PC-9 (cell line): ENCODE measurements around the gene ENPP7. TPM values are rescaled to one million over a fixed set of nuclear protein-coding genes. Genes with fewer than 3 reads are reported as not detected.

Experiments used
- Bru-seq: library from RNA; stranded (reverse); fragments of 400-500 nt; gene quantifications from one replicate; lab custom pipeline; 2021; lab: Mats Ljungman, UMichigan
- BruChase-seq, 2 experiments: library from RNA; stranded (reverse); fragments of 400-500 nt; gene quantifications; one replicate each; lab custom pipeline; 2021; lab: Mats Ljungman, UMichigan
- BruUV-seq: library from RNA; stranded (reverse); fragments of 400-500 nt; replicated peaks from 2 replicates; lab custom pipeline; 2021; lab: Mats Ljungman, UMichigan
- CTCF ChIA-PET: fragments of 300-600 bp; sonication (Branson Sonifier 250); formaldehyde crosslinking; loops from one replicate; lab custom pipeline; 2022; ENCODE audit warnings: antibody characterized with exemption; lab: Charles Lee
- POLR2A ChIA-PET: fragments of 300-600 bp; sonication (Branson Sonifier 250); formaldehyde crosslinking; loops from one replicate; lab custom pipeline; 2022; ENCODE audit warnings: antibody characterized with exemption; ENCODE audit not compliant: unreplicated experiment; lab: Charles Lee
- DNase-seq, 2 experiments: peaks; one replicate each; pipeline versions ENCODE4 v3.0.0 to v3.0.0-alpha.2; 2015 to 2022; ENCODE audit warnings: mixed read lengths in 1 of 2
- H2AFZ ChIP-seq: fragments of 200-600 bp; sonication (generic); 2 replicates; pipeline ENCODE4 v1.8.1; 2017; ENCODE audit warnings: antibody characterized with exemption
- H3F3A ChIP-seq: fragments of 200-600 bp; sonication (generic); 2 replicates; pipeline ENCODE4 v1.8.1; 2017; ENCODE audit warnings: antibody characterized with exemption, mild to moderate bottlenecking, low read depth; ENCODE audit not compliant: insufficient read depth
- H3K27ac ChIP-seq: fragments of 200-600 bp; sonication (generic); 2 replicates; pipeline ENCODE4 v1.6.1; 2016; ENCODE audit warnings: mixed run types
- H3K27me3 ChIP-seq: fragments of 200-600 bp; sonication (generic); 2 replicates; pipeline ENCODE4 v1.6.1; 2016; ENCODE audit warnings: low read depth, mixed run types; ENCODE audit not compliant: insufficient read depth
- H3K36me3 ChIP-seq: fragments of 200-600 bp; sonication (generic); 2 replicates; pipeline ENCODE4 v1.6.1; 2016; ENCODE audit warnings: low read depth, mixed run types
- H3K4me1 ChIP-seq: fragments of 200-600 bp; sonication (generic); replicated peaks from 2 replicates; pipeline ENCODE4 v1.6.1; 2016; ENCODE audit warnings: mixed run types; ENCODE audit not compliant: insufficient read depth
- H3K4me2 ChIP-seq: fragments of 200-600 bp; sonication (generic); 2 replicates; pipeline ENCODE4 v1.6.1; 2017; ENCODE audit warnings: mixed run types
- H3K4me3 ChIP-seq: fragments of 200-600 bp; sonication (generic); 2 replicates; pipeline ENCODE4 v1.6.1; 2016; ENCODE audit warnings: mixed run types
- H3K79me2 ChIP-seq: fragments of 200-600 bp; sonication (generic); 2 replicates; pipeline ENCODE4 v1.6.1; 2017; ENCODE audit warnings: low read depth, mixed run types
- H3K9me2 ChIP-seq: fragments of 200-600 bp; sonication (generic); 2 replicates; pipeline ENCODE4 v1.8.1; 2017; ENCODE audit warnings: mild to moderate bottlenecking; ENCODE audit not compliant: insufficient read depth
- H3K9me3 ChIP-seq: fragments of 200-600 bp; sonication (generic); 2 replicates; pipeline ENCODE4 v1.8.1; 2016; ENCODE audit warnings: low read depth; ENCODE audit not compliant: insufficient read depth
- H4K20me1 ChIP-seq: fragments of 200-600 bp; sonication (generic); 2 replicates; pipeline ENCODE4 v1.8.1; 2017; ENCODE audit not compliant: insufficient read depth
- EZH2 ChIP-seq: fragments of 200-600 bp; sonication (generic); IDR thresholded peaks from 2 replicates; pipeline ENCODE4 v1.8.0; 2017; ENCODE audit warnings: antibody characterized with exemption, low read depth
- intact Hi-C: fragments of 100-400 bp; cut with micrococcal nuclease; formaldehyde crosslinking; loops from one replicate; pipeline ENCODE4 v1.10.0; 2022; ENCODE audit not compliant: unreplicated experiment
- long read RNA-seq: library from polyadenylated mRNA; stranded (forward); transcript quantifications from one replicate; pipeline ENCODE4 v2.0.0, GENCODE V29; 2022
- total RNA-seq: library from RNA; stranded (reverse); gene quantifications from 2 replicates; pipeline ENCODE4 v1.2.3, GENCODE V29; 2021
- TF ChIP-seq, protein P1 (sequence below): fragments of 200-600 bp; sonication (generic); conservative IDR thresholded peaks from 2 replicates; pipeline ENCODE4 v1.6.1; 2017; ENCODE audit warnings: mixed run types, antibody characterized with exemption, mild to moderate bottlenecking, moderate library complexity

Gene ENPP7, protein sequence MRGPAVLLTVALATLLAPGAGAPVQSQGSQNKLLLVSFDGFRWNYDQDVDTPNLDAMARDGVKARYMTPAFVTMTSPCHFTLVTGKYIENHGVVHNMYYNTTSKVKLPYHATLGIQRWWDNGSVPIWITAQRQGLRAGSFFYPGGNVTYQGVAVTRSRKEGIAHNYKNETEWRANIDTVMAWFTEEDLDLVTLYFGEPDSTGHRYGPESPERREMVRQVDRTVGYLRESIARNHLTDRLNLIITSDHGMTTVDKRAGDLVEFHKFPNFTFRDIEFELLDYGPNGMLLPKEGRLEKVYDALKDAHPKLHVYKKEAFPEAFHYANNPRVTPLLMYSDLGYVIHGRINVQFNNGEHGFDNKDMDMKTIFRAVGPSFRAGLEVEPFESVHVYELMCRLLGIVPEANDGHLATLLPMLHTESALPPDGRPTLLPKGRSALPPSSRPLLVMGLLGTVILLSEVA
- total RNA-seq (not detected in 2 replicates), Bru-seq, nascent RNA (not detected), BruChase-seq, experiment 1, labeled RNA remaining after a 2-hour chase (not detected), BruChase-seq, experiment 2, labeled RNA remaining after a 6-hour chase (not detected)
- long read RNA-seq: 0 reads

DNA sequence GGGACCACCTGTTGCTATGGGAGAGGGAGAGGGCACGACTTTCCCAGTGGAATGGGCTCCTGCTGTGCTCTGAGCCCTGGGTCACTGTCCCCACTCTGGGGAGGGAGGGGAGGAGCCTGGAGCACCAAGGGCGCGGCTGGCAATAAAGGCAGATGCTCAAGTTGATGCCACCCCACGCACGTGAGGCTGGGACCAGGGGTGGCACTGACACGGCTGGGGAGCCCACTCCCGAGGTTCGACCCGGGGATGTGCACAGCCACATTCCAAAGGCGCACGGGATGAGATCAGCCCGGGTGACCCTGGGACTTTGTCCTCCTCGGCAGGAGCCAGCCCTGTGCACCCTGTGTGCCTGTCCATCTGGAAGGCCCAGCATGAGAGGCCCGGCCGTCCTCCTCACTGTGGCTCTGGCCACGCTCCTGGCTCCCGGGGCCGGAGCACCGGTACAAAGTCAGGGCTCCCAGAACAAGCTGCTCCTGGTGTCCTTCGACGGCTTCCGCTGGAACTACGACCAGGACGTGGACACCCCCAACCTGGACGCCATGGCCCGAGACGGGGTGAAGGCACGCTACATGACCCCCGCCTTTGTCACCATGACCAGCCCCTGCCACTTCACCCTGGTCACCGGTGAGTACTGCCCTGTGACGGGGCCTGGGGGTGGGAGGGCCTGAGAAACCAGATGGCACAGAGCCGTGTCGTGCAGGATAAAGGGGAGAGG is at the start of gene ENPP7:
Gene ENPP7 (plus strand): TSS at position 175 of the 715 bp plus-strand sequence. CDS start 197 bp downstream, at position 372.
- no peak within 1 kb of the TSS for H2AFZ ChIP-seq
- H3K4me1 ChIP-seq: no peaks in the 10 kb centered on the region
- H3F3A ChIP-seq: no peaks in the 10 kb centered on the region
- H3K9me2 ChIP-seq: no peaks in the 10 kb centered on the region
- no peaks in the 10 kb centered on the region for H3K36me3 ChIP-seq
- DNase-seq: no peak
- BruUV-seq: no TSS peak
- H4K20me1 ChIP-seq: no peaks in the 10 kb centered on the region
- H3K27me3 ChIP-seq: no peaks in the 10 kb centered on the region
- CTCF ChIA-PET: no interaction called here
- no peak for TF ChIP-seq EZH2
- TF ChIP-seq, protein P1, sequence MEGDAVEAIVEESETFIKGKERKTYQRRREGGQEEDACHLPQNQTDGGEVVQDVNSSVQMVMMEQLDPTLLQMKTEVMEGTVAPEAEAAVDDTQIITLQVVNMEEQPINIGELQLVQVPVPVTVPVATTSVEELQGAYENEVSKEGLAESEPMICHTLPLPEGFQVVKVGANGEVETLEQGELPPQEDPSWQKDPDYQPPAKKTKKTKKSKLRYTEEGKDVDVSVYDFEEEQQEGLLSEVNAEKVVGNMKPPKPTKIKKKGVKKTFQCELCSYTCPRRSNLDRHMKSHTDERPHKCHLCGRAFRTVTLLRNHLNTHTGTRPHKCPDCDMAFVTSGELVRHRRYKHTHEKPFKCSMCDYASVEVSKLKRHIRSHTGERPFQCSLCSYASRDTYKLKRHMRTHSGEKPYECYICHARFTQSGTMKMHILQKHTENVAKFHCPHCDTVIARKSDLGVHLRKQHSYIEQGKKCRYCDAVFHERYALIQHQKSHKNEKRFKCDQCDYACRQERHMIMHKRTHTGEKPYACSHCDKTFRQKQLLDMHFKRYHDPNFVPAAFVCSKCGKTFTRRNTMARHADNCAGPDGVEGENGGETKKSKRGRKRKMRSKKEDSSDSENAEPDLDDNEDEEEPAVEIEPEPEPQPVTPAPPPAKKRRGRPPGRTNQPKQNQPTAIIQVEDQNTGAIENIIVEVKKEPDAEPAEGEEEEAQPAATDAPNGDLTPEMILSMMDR: no peak
- H3K4me3 ChIP-seq: no peak within 1 kb of the TSS
- no peak within 1 kb of the TSS for H3K4me2 ChIP-seq
- POLR2A ChIA-PET: no interaction called here
- H3K9me3 ChIP-seq: no peaks in the 10 kb centered on the region
- H3K27ac ChIP-seq: no peak within 1 kb of the TSS
- intact Hi-C loops: no loop called here
- no peaks in the 10 kb centered on the region for H3K79me2 ChIP-seq

DNA sequence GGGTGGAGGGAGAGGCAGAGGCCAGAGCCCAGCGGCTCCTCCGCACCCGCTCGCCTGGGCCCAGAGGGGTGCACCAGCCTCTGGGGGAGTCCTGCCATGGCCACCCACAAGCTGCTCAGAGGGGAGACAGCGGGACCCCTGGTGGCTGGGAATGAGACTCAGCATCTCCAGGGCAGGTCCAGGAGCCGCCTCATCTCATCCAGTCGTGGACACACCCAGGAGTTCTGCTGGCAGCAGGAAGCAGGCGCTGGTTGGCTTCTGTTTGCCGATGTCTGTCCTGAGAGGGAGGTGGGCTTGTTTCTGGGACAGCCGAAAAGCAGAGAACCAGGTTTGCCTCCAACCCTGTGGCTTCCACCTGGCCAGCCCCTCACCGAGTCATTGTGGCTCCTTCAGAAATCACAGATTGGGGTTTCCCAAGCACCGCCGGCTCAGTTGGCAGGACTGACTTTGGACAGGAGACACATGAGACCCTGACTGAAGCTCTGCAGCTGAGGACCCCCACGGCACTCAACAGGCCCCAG is 49.6 kb upstream of the ENPP7 start:
- Histone ChIP-seq H3K4me1 (no peaks in the 10 kb centered on the region), H3K36me3 (no peaks in the 10 kb centered on the region), H4K20me1 (no peaks in the 10 kb centered on the region), H3F3A (no peaks in the 10 kb centered on the region), H3K9me2 (no peaks in the 10 kb centered on the region), H3K9me3 (no peaks in the 10 kb centered on the region), H2AFZ (no peak overlapping the region), H3K4me2 (no peak overlapping the region), H3K4me3 (no peak overlapping the region), H3K79me2 (no peaks in the 10 kb centered on the region), H3K27me3 (peaks cover 87% of the 10 kb centered on the region), H3K27ac (no peak overlapping the region)
- intact Hi-C loops: no loop called here
- ChIA-PET POLR2A (no interaction called here), CTCF (no interaction called here)
- TF ChIP-seq, protein P1: no peak
- TF ChIP-seq EZH2: no peak
- no TSS peak for BruUV-seq
- DNase-seq: no peak

DNA sequence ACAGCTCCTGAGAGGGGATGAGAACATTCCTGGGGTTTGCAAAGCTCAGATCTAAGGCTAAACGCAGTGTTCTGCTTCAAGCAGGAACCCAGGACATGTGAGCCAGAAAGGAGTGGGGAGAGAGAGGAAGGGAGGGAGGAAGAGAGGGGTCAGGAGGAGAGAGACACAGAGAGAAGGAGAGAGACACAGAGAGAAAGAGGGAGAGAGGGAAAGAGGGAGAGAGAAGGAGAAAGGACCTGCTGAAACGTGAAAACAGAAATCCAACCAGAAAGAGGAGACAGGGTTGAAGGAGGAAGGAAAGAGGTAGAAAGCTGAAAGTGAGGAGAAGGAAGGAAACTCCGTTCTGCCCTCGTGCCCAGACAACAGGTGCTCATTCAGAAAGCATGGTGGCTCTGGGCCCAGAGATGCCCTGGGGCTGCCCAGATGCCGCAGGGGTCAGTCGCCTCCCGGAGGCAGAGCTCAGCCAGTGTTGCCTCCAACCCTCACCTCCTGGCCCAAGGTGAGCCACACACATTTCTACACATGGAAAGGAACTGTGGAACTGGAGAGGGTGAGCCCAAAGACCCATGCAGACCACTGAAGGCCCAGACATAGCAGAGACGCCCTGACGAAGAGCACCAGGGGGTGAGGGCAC is 49.0 kb upstream of the ENPP7 start:
- TF ChIP-seq EZH2: no peak
- TF ChIP-seq, protein P1: no peak
- Histone ChIP-seq H3K79me2 (no peaks in the 10 kb centered on the region), H3K9me3 (no peaks in the 10 kb centered on the region), H3K27ac (no peak overlapping the region), H2AFZ (no peak overlapping the region), H3F3A (no peaks in the 10 kb centered on the region), H3K4me1 (no peaks in the 10 kb centered on the region), H4K20me1 (no peaks in the 10 kb centered on the region), H3K4me2 (no peak overlapping the region), H3K4me3 (no peak overlapping the region), H3K36me3 (no peaks in the 10 kb centered on the region), H3K9me2 (no peaks in the 10 kb centered on the region), H3K27me3 (peaks cover 87% of the 10 kb centered on the region)
- POLR2A ChIA-PET: no interaction called here
- no TSS peak for BruUV-seq
- DNase-seq: no peak
- CTCF ChIA-PET: interaction anchor here (0.6 kb wide), 1 partner anchor 387 kb away, joined by 3 read pairs; no protein-coding TSS in a partner anchor
- intact Hi-C loops: no loop called here
